DMS 273 (cell line): ENCODE measurements around the gene TMEM74B.
A peak's percentile ranks its signal among the peaks of the same experiment; 100 is the strongest.
"Not testable (repeated sequence)": the region's sequence is repeated elsewhere in the genome, so short reads cannot be mapped to it uniquely, and the experiment has no call there.

Experiments used
- DNase-seq: peaks from one replicate; lab custom pipeline; 2025; ENCODE audit not compliant: unreplicated experiment; lab: John Stamatoyannopoulos, UW

Gene TMEM74B

DNA sequence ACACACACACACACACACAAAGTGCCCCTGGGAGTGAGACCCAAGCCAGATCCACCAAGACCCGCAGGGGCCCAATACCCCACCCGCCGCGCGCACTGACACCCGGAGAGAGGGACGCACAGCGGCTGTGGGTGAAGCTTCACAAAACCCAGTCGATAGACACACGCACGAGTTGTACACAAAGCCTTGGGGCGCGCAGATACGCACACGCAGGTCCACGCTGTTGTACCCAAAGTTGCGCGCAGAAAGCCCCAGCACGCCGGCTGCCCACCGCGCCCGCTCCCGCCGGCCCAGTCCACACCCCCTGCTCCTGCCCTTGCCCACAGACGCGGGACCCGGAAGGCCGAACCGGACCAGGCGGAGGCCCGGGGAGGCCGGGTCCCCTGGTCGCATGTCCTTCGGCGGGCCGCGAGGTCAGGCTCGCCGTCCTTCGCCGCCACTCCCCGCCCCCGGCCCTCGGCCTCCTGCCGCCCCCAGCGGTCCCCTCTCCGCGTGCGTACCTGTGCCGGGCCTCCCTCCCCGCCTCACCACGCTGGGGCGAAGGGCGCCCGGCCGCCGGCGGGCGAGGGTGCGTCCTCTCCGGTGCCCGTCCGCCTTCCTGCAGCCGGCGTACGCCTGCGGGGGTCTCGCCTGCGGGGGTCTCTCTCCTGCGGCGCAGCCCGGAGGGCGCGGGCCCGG, at the start of gene TMEM74B:
Gene TMEM74B, minus strand, starts transcription at position 344 of the 678 bp plus-strand sequence. CDS start 1,180 bp downstream, outside the sequence.
- peak; percentile 44 for DNase-seq

DNA sequence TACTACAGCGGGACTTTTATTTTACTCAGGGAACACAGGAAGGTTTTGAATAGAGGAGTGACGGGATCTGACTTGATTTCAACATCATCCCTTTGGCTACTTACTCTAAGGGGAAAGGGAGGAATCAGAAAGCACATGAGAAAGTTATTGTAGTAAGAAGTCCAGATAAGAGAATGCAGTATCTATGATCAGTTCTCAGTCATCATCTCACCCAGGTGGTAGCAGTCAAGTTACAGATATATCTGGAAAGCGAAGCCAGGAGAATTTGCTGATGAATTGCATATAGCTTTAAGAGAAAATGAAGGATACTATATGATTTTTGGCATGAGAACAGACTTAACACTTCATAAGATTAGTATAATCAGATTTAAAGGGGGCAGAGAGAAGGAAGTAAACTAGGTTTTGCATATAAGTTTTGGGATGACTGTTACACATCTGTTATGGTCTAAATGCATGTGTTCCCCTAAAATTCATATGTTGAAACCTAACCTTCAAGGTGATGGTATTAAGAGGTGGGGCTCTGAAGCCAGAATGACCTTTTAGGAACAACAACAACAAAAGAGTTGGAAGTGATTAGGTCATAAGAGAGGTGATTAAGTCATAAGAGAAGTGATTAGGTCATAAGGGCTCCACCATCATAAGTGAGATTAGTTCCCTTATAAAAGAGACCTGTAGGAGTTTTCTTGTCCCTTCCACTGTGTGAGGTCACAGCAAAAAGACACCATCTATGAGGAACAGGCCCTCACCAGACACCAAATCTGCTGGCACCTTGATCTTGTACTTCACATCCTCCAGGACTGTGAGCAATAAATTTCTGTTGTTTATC, 47.7 kb upstream of the TMEM74B start:
- DNase-seq: no peak

DNA sequence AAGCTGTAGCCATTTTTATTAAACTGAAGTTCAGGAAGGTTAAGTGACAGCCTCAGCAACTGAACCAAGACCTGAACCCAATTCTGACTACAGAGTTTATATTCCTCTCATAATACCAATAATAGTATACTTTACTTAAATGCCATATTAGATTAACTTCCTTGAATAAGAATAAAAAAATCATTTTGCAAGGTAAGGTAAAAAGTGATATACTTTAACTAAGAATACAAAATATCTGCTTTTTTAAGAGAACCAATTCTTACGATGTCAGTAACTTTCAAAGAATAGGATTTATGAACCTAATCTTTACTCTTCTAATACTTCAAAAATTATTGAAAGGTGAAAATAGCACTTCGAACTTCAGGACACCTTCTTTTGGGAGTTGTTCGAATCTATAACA, 44.8 kb upstream of the TMEM74B start:
- DNase-seq: no peak

DNA sequence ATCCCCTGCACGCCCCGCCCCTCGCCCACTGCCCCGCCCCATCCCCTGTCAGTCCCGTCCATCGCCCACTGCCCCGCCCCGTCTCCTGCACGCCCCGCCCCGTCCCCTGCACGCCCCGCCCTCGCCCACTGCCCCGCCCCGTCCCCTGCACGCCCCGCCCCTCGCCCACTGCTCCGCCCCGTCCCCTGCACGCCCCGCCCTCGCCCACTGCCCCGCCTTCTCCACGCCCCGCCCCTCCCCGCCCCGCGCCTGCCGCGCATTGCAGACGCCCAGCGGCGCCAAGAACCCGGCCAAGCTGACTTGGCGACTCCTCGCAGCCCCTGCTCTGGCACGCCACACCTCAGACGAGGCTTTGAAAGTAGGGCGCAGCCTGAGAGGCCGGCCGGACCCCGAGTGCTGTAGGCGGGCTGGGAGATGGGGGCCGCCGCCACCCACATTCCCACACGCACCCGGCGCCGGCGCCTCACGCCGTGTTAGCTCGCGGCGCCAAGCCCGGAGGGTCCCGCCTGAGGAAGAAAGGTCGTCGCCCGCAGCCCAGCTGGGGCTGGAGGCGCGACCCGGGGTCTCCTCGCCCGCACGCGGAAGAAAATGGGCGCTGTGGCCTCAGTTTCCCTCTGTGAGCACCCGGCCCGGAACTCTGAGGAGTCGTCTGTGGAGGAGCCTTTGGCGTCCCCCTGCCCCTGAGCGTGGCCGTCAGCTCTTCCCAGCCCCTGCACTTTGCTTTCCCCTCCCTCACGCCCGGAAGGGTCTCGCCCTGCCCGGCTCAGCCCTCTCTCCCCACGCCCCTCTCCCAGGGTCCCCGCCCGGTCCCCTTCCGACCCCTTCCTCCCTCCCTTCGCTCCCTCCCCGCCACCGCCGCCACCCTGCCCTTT, 41.2 kb upstream of the TMEM74B start, which contains the start of gene RAD21L1:
Gene RAD21L1, plus strand, starts transcription at position 262 of the 872 bp plus-strand sequence. CDS start 2,410 bp downstream, outside the sequence.
- peak; percentile 82 for DNase-seq

DNA sequence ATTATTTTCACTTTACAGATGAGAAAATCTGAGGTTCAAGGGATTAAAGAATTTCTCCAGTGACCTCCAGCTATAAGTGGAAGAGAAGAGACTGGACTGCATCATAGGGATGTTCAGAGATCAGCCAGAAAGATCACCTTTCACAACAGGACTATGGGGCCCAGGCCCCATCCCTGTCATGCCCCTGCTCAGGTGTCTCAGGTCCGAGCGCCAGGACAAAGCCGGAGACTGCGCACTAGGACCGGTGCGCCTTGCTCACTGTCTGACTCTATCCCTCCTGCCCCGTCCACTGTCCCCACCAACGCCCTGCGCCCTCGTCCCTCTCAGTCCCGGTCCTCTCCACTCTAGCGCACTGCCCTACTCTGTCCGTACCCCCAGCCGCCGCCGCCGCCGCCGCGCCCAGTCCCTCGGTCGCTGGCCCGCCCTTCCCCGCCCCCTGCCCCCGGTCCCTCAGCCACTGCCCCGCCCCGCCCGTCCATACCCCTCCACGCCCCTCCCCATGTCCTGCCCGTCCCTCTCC, 40.5 kb upstream of the TMEM74B start:
- DNase-seq: no peak

DNA sequence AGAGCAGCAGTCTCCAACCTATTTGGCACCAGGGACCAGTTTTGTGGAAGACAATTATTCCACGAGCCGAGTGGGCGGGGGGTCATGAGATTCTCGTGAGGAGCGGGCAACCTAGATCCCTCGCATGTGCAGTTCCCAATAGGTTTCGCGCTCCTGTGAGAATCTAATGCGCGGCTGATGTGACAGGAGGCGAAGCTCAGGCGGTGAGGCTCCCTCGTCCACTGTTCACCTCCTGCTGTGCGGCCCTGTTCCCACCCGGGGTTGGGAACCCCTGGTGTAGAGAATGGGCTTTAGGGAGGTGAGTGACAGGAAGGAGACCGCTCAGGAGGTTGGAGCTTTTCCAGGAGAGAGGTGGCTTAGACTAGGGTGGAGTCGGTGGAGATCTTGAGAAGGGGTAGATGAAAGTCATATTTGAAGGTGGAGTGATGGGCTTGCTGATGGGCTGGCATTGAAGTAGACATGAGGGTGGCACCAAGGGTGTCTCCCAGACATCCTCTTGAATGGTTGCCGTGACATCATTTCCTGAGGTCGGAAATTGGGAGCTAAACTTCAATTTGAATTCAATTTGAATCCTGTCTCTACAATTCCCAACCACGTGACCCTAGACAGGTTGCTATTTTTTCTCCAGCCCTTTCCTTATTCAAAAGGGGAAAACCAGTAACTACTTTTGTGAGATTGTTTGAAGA, 39.6 kb upstream of the TMEM74B start:
- DNase-seq: peak; percentile 12

DNA sequence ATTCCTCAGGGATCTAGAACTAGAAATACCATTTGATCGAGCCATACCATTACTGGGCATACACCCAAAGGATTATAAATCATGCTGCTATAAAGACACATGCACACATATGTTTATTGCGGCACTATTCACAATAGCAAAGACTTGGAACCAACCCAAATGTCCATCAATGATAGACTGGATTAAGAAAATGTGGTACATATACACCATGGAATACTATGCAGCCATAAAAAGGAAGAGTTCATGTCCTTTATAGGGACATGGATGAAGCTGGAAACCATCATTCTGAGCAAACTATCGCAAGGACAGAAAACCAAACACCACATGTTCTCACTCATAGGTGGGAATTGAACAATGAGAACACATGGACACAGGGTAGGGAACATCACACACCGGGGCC, 38.0 kb upstream of the TMEM74B start:
- DNase-seq: not testable (repeated sequence)

DNA sequence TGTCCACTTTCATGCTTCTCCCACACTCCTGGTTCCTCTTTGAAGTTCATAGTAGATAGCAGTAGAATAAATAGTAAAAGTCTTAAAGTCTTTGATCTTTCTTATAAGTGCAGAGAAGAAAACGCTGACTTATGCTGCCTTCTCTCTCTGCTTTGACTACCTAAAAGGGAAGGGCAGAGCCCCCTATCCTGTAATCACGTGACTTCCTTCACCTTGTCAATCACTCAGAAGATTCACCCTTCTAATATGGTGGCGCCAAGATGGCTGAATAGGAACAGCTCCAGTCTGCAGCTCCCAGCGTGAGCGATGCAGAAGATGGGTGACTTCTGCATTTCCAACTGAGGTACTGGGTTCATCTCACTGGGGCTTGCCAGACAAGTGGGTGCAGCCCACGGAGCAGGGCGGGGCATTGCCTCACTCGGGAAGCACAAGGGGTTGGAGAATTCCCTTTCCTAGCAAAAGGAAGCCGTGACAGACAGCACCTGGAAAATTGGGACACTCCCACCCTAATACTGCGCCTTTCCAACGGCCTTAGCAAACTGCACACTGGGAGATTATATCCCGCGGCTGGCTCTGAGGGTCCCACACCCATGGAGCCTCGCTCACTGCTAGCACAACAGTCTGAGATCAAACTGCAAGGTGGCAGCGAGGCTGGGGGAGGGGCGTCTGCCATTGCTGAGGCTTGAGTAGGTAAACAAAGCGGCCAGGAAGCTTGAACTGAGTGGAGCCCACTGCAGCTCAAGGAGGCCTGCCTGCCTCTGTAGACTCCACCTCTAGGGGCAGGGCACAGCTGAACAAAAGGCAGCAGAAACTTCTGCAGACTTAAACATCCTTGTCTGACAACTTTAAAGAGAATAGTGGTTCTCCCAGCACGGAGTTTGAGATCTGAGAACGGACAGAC, 32.0 kb upstream of the TMEM74B start:
- not testable (repeated sequence) for DNase-seq

DNA sequence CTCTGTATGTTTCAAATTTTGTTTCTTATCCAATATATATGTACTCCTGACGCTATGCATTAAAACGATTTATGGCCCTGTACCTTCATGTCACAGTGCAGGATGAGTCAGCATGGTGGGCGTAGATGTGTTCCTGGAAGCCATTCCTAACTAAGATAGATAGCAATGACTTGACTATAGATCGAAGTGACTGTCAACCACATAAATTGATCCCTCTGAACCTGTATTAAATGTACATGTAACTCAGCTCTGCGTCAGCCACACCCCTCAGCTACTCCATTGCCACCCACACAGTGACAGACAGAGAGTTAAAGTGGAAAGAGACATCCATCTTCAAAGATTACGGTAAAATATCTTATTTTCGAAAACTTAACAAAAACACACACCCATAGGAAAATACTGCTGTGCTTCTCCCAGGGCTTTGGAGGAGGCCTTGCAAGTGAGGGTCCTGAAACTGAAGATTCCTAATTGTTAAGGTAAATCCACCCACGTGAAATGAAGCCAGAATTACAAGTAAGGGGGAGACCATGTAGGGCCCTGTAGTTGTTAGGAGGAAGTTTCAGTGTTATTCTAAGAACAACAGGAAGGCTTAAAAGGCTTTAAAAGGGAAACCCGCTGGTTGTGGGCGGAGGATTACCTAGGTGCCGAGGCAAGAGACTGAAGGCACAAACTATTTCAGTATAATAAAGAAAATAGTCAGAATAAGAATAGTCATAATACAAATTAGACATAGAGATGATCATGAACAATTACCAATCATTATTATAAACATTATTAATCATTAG, 30.8 kb upstream of the TMEM74B start:
- no peak for DNase-seq

DNA sequence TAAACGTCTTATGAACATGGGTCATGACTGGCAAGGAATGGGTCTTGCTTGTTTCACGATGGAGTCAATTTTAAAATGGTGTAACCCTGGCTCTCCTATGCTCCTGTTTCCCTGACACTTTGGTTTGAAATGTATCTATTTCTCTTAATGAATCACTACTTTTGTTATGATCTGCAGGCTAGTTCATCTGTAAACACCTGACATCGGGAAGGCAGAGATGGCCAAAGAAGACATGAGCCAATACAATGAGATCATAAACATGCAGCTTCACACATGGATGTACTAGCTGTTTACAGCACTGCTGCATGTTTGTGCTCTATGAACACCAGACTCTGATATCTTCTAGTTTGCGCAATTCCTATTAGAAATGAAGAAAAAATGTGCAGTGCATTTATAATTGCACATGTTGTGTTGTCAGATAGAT, 30.1 kb upstream of the TMEM74B start:
- no peak for DNase-seq

DNA sequence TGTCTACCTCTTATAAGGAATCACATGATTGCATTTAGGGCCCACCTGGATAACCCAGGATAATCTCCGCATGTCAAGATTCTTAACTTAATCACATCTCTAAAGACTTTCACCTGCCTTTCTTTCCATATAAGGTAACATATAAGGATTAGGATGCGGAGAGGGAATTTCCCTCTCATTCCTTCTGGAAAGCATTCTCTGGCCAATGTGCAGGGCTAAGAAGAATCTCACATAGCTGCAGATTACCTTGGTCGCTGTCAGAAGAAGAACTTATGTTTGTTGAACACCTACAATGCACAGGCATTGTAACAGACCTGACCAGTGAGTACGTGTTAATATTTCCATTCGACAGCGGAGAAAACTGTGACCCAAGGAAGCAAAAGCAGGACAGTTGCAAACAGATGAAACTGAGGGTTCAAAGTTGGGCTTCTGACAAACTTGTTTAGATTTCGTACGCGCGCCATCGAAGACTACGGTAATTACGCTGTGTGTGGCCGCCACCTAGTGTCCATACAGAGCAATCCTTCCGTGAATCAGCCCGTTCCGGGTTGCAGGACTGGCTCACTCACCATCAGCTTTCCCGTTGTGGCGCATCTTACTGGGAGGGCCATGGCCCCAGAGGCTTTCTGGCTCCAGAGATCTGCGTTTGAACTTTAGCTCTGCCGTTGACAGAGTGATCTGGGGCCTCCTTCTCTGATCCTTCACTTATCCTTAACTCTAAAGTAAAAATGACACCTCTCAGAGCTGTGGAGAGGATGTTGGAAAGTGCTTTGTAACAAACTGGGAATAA, 28.0 kb upstream of the TMEM74B start:
- peak; percentile 82 for DNase-seq

DNA sequence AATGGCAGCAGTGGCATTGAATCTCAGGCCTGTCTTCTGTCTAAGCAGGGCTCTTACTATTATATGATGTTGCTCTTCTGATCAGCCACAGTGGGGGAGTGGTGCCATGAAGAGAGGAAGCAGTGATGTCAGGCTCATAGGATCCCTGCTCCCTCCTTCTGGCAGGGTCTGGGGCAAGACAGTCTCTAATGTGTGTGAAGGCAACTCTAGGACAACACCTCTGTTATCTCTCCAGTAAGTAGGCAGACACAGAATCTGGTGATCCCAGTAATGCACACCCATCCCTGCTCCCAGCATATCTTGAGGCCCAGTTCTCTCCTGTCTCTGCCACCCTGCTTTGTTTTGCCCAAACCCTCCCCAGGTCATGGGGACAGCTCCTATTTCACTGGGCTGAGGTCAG, 27.2 kb upstream of the TMEM74B start:
- DNase-seq: no peak

DNA sequence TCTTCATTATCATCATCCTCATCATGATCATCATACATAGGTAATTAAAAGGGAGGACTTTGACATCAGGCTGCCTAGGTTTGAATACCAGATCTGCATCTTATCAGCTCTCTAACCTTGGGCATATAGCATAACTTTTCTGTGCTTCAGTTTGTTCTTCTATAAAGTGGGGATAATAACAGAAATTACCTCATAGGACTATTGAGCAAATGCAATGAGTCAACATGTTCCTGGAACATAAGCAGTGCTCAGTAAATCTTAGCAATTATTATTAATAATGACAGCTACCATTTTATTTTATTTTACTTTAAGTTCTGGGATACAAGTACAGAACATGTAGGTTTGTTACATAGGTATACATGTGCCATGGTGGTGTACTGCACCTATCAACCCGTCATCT, 25.7 kb upstream of the TMEM74B start:
- DNase-seq: no peak

DNA sequence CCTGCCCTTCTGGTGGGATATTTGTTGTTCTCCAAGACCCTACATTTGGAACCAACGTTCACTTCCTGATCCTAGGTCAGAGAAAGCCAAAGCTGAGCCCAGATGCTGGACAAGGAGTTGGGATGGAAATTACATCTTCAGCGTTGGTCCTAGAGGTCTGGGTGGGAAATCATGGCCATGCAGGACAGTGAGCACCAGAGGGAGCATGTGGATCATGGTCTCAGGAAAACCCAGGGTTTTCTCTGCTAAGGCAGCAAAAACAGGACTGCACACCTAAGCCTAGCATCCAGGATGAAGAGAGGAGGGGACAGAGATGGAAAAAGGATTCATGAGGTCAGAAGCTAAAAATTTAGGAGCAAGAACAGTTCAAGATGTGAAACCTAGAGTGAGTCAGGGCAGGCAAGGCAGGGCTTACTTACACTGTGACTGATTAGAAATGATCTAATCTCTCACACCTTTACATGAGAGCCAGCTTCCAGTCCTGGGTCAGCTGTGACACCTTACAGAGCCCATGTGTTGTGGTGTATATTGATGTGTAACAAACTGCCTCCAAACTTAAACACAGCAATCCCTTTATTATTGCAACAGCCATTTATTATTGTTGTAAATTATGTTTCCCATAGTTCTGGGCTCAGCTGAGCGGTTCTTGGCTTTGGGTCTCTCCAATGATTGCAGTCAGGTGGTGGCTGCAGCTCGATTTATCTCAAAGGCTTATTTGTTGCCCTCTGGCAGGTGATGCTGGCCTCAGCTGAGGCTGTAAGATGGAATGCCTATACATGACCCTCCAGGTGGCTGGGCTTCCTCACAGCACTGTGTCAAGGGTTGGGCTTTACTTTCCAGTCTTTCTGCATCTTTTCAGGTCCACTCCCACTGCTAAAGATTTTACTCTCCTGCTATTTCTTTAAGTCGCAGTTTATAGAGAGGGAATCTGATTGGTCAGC, 24.9 kb upstream of the TMEM74B start:
- no peak for DNase-seq

DNA sequence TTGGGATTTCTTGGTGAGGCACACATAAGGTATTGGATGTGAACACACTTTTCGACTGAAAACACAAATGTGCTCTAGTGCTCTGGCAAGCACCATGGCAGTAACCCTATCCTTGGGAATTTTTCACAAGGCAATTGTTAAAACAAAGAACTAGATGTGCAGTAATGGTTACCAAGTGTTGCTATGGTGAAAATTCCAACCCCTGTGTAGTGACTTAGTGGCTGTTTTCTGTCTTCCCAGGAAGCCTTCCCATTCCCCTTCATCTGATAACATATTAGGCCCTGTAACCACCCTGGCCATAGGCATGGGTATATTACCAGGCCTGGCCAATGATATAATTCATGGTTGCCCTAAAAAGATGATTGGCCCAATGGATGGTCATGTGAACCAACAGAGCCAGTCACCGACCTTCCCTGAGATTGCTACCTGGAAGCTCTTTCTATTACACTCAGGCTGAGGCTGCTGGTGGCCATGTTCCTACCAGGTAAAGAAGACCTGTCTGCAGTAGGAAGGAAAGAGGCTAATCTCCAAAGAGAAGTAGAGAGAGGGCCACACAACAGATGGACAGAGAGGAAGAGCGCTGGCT, 22.6 kb upstream of the TMEM74B start:
- DNase-seq: no peak

DNA sequence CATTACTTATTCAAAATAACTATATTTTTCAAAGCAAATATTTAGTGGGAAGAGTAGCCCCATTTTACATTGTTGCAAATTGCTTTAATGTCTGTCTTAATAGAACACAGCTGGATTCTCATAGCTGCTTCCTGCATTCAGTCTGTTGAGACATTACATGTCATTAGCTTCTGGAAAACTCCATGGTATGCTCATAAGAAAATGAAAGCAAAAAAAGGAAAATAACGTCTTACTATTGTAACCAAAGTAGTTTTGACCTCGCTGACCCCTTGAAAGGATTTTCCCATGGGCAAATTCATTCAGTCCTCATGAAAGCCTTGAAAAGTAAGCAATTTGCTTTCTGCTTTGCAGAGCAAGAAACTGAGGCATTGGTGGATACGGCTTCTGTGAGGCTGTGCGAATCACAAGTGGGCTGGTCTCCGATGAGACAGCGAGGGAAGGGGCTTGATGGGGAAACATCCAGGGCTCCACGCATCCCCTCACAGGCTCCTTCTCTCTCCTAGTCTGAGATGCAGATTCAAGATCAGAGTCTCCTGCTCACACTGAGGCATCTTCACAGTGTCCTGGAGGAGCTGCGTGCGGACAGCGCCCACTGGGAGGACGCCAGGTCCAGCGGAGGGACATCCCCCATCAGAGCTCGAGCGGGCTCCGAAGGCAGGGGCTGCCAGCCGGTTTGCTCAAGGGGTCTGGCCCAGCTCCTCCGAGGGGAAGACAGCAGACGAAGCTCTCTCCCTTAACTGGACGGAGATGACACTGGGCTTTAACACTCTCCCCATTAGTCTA, 21.8 kb upstream of the TMEM74B start:
- no peak for DNase-seq
